ENCODE measurements around the gene NID2.

Gene NID2

GRCh38 chr14:51977075-51977474 lies 91.8 kb downstream of the NID2 start:
- TF ChIP-seq SIN3A (IDR thresholded peaks at IDR 0.05; ENCODE audit: borderline replicate concordance, insufficient read depth, low read length), result no peak
- TF ChIP-seq POLR2AphosphoS5 (IDR thresholded peaks at IDR 0.05; ENCODE audit: low read depth, low read length), result no peak
- TF ChIP-seq FOXP2 (optimal IDR thresholded peaks at IDR 0.05; ENCODE audit: borderline replicate concordance, extremely low read depth, extremely low read length, insufficient read depth), result no peak
- TF ChIP-seq REST (IDR thresholded peaks at IDR 0.05; ENCODE audit: insufficient read depth in 1 of 2, low read depth in 2 of 2, low read length in 2 of 2), result no peak
- no peak for TF ChIP-seq TAF1 (IDR thresholded peaks at IDR 0.05; ENCODE audit: borderline replicate concordance, insufficient read depth, low read length)

- no peak for TF ChIP-seq POLR2AphosphoS5 (IDR thresholded peaks at IDR 0.05; ENCODE audit: low read depth, low read length)
- no peak for TF ChIP-seq REST (IDR thresholded peaks at IDR 0.05; ENCODE audit: insufficient read depth in 1 of 2, low read depth in 2 of 2, low read length in 2 of 2)
- no peak for TF ChIP-seq FOXP2 (optimal IDR thresholded peaks at IDR 0.05; ENCODE audit: borderline replicate concordance, extremely low read depth, extremely low read length, insufficient read depth)
- TF ChIP-seq SIN3A (IDR thresholded peaks at IDR 0.05; ENCODE audit: borderline replicate concordance, insufficient read depth, low read length), result no peak
- no peak for TF ChIP-seq TAF1 (IDR thresholded peaks at IDR 0.05; ENCODE audit: borderline replicate concordance, insufficient read depth, low read length)
Measured at GRCh38 chr14:51972566-51972965, 96.3 kb downstream of the NID2 start.

- no peak for TF ChIP-seq TAF1 (IDR thresholded peaks at IDR 0.05; ENCODE audit: borderline replicate concordance, insufficient read depth, low read length)
- no peak for TF ChIP-seq SIN3A (IDR thresholded peaks at IDR 0.05; ENCODE audit: borderline replicate concordance, insufficient read depth, low read length)
- TF ChIP-seq REST (IDR thresholded peaks at IDR 0.05; ENCODE audit: insufficient read depth in 1 of 2, low read depth in 2 of 2, low read length in 2 of 2), result no peak
- TF ChIP-seq FOXP2 (optimal IDR thresholded peaks at IDR 0.05; ENCODE audit: borderline replicate concordance, extremely low read depth, extremely low read length, insufficient read depth), result no peak
- TF ChIP-seq POLR2AphosphoS5 (IDR thresholded peaks at IDR 0.05; ENCODE audit: low read depth, low read length), result no peak
Measured at GRCh38 chr14:51969852-51970540, 98.9 kb downstream of the NID2 start.

- TF ChIP-seq REST (IDR thresholded peaks at IDR 0.05; ENCODE audit: insufficient read depth in 1 of 2, low read depth in 2 of 2, low read length in 2 of 2) (no peak), FOXP2 (optimal IDR thresholded peaks at IDR 0.05; ENCODE audit: borderline replicate concordance, extremely low read depth, extremely low read length, insufficient read depth) (no peak), SIN3A (IDR thresholded peaks at IDR 0.05; ENCODE audit: borderline replicate concordance, insufficient read depth, low read length) (no peak), TAF1 (IDR thresholded peaks at IDR 0.05; ENCODE audit: borderline replicate concordance, insufficient read depth, low read length) (no peak), POLR2AphosphoS5 (IDR thresholded peaks at IDR 0.05; ENCODE audit: low read depth, low read length) (no peak)
Measured at GRCh38 chr14:51967521-51967920, 101.3 kb downstream of the NID2 start.

All from PFSK-1 (cell line).